GM13976 (cell line): ENCODE data around the gene CHSY3.

Source experiments
- DNase-seq: peaks from one replicate; pipeline ENCODE4 v3.0.0; 2012; ENCODE audit warnings: low spot score
- in situ Hi-C: fragments of 300-500 bp; cut with MboI; formaldehyde crosslinking; loops from one replicate; pipeline ENCODE4 v1.12.0; 2022; ENCODE audit warnings: low sequenced_read_pairs, mixed read lengths, inconsistent platforms; ENCODE audit not compliant: unreplicated experiment
- TF ChIP-seq, protein P1 (sequence below): IDR thresholded peaks from 2 replicates; pipeline ENCODE4 v1.5.1; 2012; ENCODE audit warnings: borderline replicate concordance, mild to moderate bottlenecking; ENCODE audit not compliant: insufficient read depth; ENCODE audit errors: extremely low read depth, missing control alignments, control extremely low read depth

CHSY3 gene

GRCh38 chr5:130050585-130050984 is 146.3 kb downstream of the CHSY3 start:
- TF ChIP-seq, protein P1, sequence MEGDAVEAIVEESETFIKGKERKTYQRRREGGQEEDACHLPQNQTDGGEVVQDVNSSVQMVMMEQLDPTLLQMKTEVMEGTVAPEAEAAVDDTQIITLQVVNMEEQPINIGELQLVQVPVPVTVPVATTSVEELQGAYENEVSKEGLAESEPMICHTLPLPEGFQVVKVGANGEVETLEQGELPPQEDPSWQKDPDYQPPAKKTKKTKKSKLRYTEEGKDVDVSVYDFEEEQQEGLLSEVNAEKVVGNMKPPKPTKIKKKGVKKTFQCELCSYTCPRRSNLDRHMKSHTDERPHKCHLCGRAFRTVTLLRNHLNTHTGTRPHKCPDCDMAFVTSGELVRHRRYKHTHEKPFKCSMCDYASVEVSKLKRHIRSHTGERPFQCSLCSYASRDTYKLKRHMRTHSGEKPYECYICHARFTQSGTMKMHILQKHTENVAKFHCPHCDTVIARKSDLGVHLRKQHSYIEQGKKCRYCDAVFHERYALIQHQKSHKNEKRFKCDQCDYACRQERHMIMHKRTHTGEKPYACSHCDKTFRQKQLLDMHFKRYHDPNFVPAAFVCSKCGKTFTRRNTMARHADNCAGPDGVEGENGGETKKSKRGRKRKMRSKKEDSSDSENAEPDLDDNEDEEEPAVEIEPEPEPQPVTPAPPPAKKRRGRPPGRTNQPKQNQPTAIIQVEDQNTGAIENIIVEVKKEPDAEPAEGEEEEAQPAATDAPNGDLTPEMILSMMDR = no peak
- in situ Hi-C loops = no loop called here
- DNase-seq = no peak

GRCh38 chr5:130052752-130053151 is 148.5 kb downstream of the CHSY3 start:
- TF ChIP-seq, protein P1 = no peak
- in situ Hi-C loops = no loop called here

GRCh38 chr5:130055572-130055971 is 151.3 kb downstream of the CHSY3 start:
- TF ChIP-seq, protein P1 = no peak
- in situ Hi-C loops = no loop called here
- no peak for DNase-seq

More at GRCh38 chr5:130052752-130053151, 148.5 kb downstream of the CHSY3 start:
- no peak for DNase-seq

DNA sequence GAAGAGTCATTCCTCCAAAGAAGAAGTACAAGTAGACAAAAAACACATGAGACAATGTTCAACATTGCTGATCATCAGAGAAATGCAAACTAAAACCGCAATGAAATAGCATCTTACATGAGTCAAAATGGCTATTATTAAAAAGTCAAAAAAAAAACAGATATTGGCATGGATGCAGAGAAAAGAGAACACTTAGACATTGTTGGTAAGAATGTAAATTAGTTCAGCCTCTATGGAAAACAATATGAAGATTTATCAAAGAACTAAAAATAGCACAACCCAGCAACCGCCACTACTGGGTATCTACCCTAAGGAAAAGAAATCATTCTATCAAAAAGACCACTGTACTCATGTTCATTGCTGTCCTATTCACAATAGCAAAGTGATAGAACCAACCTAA is 157.5 kb downstream of the CHSY3 start:
- DNase-seq = no peak

GRCh38 chr5:130063603-130064002 is 159.3 kb downstream of the CHSY3 start:
- no peak for DNase-seq
- TF ChIP-seq, protein P1 = no peak
- in situ Hi-C loops = no loop called here

More for the DNA sequence above, 157.5 kb downstream of the CHSY3 start:
- in situ Hi-C loops = no loop called here
- TF ChIP-seq, protein P1 = no peak

- TF ChIP-seq, protein P1 = no peak
- DNase-seq = no peak
- in situ Hi-C loops = no loop called here
Observed at GRCh38 chr5:130064484-130064883, 160.2 kb downstream of the CHSY3 start.

DNA sequence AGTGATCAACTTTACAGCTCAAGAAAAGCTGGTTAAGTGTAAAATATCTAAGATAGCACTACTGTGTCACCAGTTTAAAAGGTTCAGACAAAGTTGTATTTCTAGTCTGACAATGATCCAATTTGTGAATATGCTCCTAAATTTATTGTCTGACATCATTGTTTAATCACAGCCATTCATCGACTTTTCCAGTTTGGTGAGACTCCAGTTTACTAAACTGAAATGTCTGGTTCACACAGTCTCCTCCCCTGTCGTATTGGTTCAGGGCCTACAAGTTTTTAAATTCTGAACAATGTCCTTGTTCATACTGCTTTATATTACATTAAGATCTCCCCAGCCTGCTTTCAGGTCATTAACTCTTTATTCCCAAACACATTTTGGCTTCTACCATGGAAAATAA is 161.4 kb downstream of the CHSY3 start:
- TF ChIP-seq, protein P1 = no peak
- no peak for DNase-seq
- in situ Hi-C loops = no loop called here
